ENCODE results near the gene ATRNL1.

- no peak for TF ChIP-seq ELF4 (IDR thresholded peaks at IDR 0.05)
- no peak for TF ChIP-seq FOXM1 (IDR thresholded peaks at IDR 0.05; ENCODE audit: borderline replicate concordance)
- no peak for TF ChIP-seq HDGF (IDR thresholded peaks at IDR 0.05; ENCODE audit: borderline replicate concordance)
Measured at GRCh38 chr10:115790220-115790619, 697.1 kb downstream of the ATRNL1 start.
